Testis (tissue), 2 donors: Measurements from ENCODE around the gene CHST9.
A peak's percentile ranks its signal among the peaks of the same experiment; 100 is the strongest.

Experiments used
- CTCF ChIP-seq, 3 experiments: fragments of 450-650 bp in 2 of 3; fragments of 200-600 bp in 1 of 3; sonication (generic) in 1 of 3; IDR thresholded peaks; one replicate each; pipeline ENCODE4 v1.5.1; 2016 to 2019; ENCODE audit warnings: antibody characterized with exemption in 3 of 3, mild to moderate bottlenecking in 2 of 3, moderate library complexity in 1 of 3
- POLR2A ChIP-seq: fragments of 450-650 bp; IDR thresholded peaks from one replicate; pipeline ENCODE4 v1.6.1; 2017; ENCODE audit warnings: antibody characterized with exemption, mild to moderate bottlenecking, moderate library complexity

GRCh38 chr18:27017901-27018500 is 167.1 kb downstream of the CHST9 start:
- TF ChIP-seq CTCF (IDR thresholded peaks at IDR 0.05) (peak; percentile 45 to 57 (median 45)), POLR2A (no peak)
